Right ventricle myocardium inferior (tissue), 1 donor: ENCODE data around the gene SPRY1. TPM values are rescaled to one million over a fixed set of nuclear protein-coding genes. Genes with fewer than 3 reads are reported as not detected.

Experiments
- ATAC-seq: fragments of 200-7000 bp; cut with Tn5 transposase; one replicate; pipeline ENCODE4 v1.9.1; 2020; ENCODE audit warnings: mild to moderate bottlenecking, moderate library complexity
- DNase-seq: peaks from one replicate; pipeline ENCODE4 v3.0.0; 2021; ENCODE audit errors: missing footprints
- intact Hi-C: fragments of 100-400 bp; cut with DNase I; formaldehyde crosslinking; loops from one replicate; pipeline ENCODE4 v1.11.0; 2022
- long read RNA-seq: library from polyadenylated mRNA; unstranded; transcript quantifications from one replicate; pipeline ENCODE4 v2.0.0, GENCODE V29; 2021
- total RNA-seq: library from RNA; stranded (reverse); fragmentation: NEBNext Ultra II Directional; extraction: Animal tissue kit (Norgen Biotek cat#: 25700); gene quantifications from one replicate; pipeline ENCODE4 v1.2.1, GENCODE V29; 2021
- donor health status: DM: no; HTN: yes; CAD: no; lungs with severe emphysema.

SPRY1 gene, protein sequence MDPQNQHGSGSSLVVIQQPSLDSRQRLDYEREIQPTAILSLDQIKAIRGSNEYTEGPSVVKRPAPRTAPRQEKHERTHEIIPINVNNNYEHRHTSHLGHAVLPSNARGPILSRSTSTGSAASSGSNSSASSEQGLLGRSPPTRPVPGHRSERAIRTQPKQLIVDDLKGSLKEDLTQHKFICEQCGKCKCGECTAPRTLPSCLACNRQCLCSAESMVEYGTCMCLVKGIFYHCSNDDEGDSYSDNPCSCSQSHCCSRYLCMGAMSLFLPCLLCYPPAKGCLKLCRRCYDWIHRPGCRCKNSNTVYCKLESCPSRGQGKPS
- total RNA-seq, result 37.0 TPM
- long read RNA-seq, transcript SPRY1-204 (2 exons, 1,012 nt), result major isoform, 5 of 14 reads
- long read RNA-seq, partial matches to known transcripts, result 0 of 14 reads
- long read RNA-seq, other reads (novel, unspliced or antisense), result 8 of 14 reads

DNA sequence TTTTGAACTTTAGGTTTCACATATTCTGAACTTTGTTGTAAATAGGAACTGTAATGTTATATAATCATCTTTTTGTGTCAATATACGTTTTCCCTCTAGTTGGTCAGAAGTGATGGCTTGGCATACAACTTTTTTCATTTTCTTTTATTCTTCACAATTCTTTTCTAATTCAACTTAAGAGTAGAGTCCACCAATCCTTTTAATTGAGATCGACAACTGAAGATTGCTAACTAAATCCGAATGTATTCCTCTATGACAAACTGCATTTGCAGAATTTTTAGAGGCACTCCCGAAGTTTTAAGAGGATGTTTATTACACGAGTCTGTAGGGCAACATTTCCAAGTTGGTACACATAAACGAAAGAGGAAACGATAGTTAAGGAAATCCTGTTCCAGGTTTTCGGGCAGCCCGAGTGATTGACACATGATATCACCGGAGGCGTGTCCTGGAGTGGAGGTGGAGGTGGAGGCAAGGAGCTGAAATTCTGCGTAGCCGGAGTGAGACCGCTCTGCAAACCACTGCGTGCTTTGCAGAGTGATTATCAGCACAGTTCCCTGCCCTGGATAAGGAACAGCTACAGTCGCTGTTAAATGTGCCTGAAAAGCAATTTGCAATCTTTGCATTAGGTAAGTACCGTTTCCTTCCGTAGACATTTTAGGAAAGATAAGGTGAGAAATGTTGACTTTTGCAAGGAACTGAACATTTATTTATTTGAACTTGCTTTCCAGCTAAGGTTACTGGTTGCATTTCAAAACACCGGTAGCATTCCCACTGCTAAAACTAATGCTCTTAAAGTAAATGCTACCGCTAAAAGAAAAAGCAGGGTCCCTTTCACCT, at the start of gene SPRY1:
SPRY1 (plus strand) TSS at position 489 of the 837 bp plus-strand sequence. CDS start 4,797 bp downstream, outside the sequence.
- DNase-seq (peak; percentile 89), ATAC-seq (peak; percentile 89)
- intact Hi-C loops, result loop anchor here (2.0 to 10.0 kb wide), 8 partner anchors 44 to 716 kb away; no protein-coding TSS in a partner anchor

DNA sequence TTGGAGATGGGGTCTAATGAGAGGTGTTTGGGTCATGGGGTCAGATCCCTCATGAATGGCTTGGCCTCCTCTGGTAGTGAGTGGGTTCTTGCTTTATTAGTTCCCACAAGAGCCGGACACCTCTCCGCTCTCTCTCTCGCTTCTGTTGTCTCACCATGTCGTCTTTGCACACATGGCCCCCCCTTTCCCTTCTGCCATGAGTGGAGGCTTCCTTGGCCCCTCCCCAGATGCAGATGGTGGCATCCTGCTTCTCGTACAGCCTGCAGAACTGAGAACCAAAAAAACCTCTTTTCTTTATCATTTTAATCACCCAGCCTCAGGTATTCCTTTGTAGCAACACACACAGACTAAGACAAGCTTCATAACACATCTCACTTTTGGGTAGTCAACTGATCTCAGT, 49.6 kb upstream of the SPRY1 start:
- ATAC-seq, result no peak
- no peak for DNase-seq
- intact Hi-C loops, result no loop called here

DNA sequence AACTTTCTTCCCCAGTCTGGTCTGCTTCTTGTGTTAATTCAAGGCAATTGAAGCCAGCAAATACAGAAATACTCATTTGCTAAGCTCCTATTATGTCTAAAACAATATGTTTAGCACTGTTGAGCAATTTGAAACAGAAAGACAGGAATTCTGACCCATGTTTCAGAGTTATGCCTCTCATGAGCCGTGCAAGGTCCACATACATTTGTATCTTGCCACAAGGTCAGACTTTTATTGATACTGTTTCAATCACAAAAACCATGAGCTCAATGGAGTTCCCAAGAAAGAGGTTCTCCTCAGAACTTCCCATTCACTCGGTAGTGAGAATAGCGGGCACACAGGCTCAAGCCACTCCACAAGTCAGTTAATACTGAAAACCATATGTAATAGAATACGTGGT, 47.6 kb upstream of the SPRY1 start:
- intact Hi-C loops, result no loop called here
- no peak for DNase-seq
- ATAC-seq, result no peak

DNA sequence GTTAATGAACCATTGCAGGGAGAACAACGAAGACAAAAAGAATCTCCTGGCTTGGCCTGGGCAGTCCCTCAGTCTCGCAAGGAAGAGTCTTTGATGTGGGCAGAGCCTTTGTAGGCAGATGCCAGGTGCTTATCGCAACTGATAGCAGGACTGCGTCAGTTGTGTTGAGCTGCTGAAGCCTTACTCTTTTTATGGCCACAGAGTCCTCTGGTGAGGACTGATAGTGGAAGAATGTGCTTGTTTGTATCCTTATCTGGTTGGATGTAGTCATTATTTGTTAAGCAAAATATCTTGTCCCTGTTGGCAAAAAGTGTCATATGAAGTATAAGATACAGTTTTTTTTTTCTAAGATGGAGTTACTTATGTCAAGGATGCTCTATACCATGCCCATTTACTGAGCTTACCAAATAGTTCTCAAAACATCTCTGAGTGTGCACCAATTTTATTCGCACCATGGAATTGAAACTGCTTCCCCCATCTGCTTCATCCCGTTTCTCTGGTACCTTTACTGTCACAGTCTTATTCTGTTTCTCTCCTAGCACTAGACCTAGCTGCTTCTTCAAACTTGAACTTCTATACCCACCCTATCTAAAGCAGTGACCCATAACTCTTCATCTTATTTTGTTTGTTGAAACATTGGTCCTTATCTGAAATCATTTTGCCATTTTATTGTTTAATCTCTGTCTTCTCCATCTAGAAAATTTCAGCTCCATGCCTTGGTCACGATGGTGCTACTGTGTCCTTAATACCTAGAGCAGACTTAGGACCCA, 47.0 kb upstream of the SPRY1 start:
- intact Hi-C loops, result loop anchor here (5.0 kb wide), 1 partner anchor 48 kb away; the partner anchor contains the start of gene SPRY1
- DNase-seq (no peak), ATAC-seq (peak; percentile 53)

DNA sequence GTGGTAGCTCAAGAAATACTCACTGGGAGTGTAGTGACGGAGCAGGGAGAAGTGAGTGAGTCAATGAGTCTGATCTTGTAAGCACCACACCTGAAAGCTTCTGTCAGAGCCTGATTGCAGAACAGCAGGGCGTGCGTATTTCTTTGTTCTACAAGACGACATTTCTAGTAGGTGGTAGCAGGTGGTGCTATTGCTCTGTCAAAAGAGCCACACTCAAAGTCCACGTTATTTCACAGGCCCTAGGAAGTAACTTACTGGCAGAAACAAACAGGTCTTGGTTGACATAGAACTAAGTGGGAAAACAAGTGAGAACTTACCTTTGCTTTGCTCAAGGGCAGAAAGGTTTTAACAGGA, 46.4 kb upstream of the SPRY1 start:
- no peak for ATAC-seq
- intact Hi-C loops, result loop anchor here (5.0 kb wide), 1 partner anchor 47 kb away; the partner anchor contains the start of gene SPRY1
- DNase-seq, result no peak

DNA sequence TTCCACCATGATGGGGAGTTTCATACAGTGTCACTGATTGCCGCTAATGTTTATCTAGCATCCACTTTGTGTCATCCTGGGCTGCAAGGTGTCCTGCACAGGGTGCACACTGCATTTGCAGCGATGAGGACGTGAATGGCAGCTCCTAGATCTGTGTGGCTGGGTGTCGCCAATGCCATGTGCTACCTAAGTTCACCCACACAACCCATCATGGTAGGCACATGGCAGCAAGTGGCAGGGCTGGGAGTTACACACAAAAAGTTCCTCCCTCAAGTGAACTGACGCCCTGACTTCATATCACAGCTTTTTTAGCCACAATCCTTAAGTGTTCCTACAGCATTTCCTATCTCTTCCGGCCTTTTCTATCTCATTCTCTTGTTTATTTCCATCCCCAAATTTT, 45.9 kb upstream of the SPRY1 start:
- intact Hi-C loops, result loop anchor here (5.0 kb wide), 1 partner anchor 47 kb away; the partner anchor contains the start of gene SPRY1
- ATAC-seq, result no peak

DNA sequence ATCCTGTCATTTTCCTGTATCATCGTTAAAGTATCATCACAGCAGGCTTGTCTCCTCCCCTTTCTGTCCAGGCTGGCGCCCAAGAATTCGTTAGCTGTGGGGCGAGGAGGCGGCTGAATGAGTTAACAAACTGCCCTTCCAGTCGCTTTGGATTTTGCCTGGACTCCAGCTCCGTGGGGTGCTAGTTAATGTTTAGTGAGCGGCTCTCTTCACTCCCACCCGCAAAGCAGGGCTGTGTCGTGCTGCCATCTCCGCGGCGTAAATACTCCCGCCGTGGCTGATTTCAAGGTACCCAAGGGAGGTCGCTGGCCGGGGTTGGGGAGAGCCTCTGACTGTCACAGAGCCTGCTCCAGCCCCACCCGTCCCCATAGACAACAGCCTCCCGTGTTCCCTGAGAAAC, 44.9 kb upstream of the SPRY1 start:
- DNase-seq, result no peak
- intact Hi-C loops, result loop anchor here (2.0 to 5.0 kb wide), 2 partner anchors 13 to 46 kb away; partner anchors contain the start of gene SPRY1
- no peak for ATAC-seq

More for the DNA sequence above, 45.9 kb upstream of the SPRY1 start:
- DNase-seq, result no peak

DNA sequence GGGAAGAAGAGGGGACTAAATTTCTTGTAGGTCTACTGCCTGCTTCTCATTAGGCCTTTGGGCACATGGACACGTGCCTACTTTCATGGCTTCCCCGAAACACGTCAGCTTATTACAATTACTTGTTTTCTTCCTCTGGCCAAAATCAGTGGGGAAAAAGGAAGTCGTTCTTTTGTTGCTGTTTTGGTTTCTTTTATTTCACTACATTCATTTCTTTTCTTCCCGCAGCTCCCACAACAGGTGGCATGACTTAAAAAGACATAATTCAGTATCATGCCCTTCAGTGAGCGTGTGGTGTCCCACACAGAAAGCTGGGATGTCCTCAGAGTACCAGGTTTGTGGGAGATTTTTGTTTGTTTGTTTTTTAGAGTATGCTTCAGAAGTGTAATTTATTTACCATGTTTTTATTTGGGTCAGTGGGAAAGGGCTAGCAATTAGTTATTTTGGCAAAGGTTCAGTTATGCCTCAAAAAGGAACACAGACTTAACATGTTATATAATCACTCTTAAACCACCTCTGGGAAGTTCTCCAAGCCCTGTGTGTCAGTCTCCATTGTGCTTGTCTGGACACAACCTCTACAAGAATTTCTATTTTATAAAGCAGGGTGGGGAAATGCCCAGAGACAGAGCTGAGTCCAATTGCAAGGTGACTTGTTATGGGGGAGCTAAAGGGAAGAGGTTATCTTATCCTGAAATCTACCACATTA, 44.2 kb upstream of the SPRY1 start:
- DNase-seq, result no peak
- intact Hi-C loops, result loop anchor here (2.0 to 5.0 kb wide), 2 partner anchors 14 to 45 kb away; partner anchors contain the start of gene SPRY1
- ATAC-seq, result peak; percentile 45

DNA sequence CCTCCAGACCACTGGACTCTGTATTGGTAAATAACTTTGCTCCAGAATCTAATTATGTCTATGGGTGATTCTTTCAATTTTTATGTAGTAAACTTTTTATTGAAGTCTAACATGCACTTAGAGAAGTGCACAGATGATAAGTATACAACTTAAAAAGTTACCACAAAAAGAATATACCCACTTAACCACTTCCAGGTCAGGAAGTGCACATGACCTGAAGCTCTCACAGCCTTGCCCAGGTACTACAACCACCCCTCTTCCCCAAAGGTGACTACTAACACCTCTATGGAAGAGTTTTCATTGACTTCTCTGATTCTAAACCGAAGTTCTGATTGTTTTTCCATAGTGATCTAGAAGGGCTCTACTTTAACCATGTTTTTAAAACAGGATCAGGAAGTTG, 43.6 kb upstream of the SPRY1 start:
- intact Hi-C loops, result loop anchor here (2.0 to 5.0 kb wide), 2 partner anchors 14 to 44 kb away; partner anchors contain the start of gene SPRY1
- ATAC-seq (no peak), DNase-seq (no peak)

DNA sequence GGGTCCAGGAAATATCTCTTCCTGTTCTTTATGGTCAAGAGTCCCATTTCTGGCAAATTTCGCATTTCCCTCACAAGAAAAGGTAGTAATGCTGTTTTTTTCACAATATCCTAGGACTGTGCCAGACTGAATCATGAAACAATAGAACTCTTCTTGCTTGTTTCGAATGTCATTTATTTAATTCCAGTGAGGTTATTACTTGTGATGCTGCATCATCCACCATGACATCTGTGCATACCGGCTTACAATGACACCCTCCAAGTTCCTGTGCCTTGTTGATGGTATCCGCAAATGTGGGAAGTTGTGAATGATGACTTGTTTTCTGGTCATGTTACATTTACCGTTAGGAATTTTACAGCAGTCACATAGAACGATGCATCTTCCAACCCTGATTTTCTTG, 42.9 kb upstream of the SPRY1 start:
- ATAC-seq, result no peak
- intact Hi-C loops, result loop anchor here (2.0 to 5.0 kb wide), 2 partner anchors 15 to 44 kb away; partner anchors contain the start of gene SPRY1
- no peak for DNase-seq

DNA sequence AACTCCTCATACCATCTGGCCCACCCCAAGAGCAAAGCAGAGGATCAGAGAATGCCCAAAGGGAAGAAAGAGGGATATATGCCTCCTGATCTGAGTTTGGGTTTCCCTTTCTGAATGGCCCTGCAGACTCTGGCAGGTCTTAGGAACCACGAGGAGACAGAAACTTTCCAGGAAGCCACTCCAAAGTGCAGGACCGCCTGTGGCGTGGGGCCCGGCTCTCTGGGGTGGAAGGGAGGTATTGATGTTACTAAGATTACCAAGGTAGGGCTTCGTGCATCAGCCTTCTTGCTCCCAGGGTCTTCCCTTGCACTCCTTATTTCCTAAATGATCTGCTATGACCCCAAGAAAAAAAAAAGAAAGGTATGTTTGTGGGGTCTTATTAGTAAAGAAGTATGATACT, 41.9 kb upstream of the SPRY1 start:
- intact Hi-C loops, result loop anchor here (5.0 kb wide), 1 partner anchor 43 kb away; the partner anchor contains the start of gene SPRY1
- DNase-seq (no peak), ATAC-seq (no peak)

DNA sequence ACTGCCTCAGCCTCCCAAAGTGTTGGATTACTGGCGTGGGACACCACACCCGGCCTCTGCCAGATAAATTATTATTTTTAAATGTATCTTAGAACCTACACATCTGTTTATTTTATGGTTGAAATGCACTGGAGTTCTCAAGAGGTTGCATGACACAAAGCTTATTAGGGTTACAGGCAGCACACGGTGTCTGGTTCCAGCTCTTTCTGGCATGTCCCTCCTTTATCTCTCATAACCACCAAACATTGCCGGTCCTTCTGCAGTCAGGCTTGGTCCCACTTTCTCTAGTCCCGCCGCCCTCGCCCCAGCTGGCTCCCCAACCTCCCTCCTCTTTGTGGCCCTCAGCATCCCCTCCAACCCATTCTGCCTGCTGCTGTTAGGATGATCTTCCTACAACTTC, 39.7 kb upstream of the SPRY1 start:
- ATAC-seq (no peak), DNase-seq (no peak)
- intact Hi-C loops, result no loop called here

DNA sequence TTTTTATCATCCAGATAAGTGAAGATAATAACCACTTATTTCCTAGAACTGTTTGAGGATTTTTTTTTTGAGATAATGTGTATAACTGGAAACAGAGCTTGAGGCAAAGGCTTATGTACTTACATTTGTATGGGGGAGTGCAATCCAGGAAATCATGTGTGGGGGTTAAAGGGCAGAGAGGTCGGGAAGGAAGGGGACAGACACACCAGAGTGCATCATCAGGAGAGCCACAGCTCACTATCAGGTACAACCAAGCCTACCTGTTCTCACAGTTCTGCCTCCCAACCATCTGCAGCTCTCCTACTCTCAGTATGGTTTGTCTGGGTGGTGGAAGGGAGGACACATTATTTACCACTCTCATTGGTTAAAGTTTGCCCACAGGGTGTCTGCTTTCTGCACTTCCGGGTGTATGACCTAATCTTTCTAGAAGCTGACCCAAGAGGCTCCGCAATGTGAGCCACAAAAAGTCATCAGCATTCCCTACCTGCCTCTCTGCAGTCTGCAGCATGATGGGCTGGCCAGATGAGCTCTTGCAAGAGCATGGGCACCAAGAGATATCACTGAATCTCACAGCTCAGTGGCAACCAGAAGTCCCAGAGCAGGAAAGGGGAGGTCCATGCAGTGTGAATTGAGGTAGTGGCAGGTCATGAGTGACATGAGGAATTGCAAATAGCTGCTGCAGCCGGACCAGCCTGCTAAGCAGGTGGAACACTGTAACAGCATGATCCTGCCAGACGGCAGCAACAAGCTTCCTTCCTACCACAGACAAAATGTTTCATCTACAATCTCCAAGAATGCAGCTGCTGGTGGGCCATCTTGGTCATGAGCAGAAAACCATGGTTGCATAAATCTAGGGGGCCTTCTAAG, 36.9 kb upstream of the SPRY1 start:
- intact Hi-C loops, result no loop called here
- DNase-seq (no peak), ATAC-seq (no peak)

DNA sequence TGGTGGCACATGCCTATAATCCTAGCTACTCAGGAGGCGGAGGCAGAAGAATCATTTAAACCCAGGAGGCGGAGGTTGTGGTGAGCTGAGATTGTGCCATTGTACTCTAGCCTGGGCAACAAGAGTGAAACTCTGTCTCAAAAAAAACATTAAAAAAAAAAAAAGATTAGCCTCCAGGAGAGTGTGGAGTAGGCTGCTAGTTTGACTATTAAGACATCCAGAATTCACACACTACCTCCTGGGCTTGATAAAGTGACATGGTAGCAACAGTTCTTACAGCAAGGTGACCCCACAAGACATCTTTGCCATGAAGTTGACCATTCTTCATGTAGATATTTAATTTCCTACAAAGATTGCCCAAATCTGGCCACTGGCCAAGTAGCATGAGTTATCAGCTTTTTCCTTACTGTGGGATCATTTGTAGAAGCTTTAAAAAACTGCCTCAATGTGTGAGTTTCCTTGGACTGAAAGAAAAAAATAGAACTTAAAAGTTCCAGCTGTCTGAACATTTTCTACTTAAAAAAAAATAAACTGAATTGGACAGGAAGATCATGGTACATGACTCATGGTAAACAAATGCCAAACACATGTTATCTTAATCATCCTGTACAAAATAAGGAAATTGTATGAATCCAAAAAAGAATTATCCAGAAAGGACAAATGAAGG, 35.3 kb upstream of the SPRY1 start:
- ATAC-seq, result peak; percentile 74
- intact Hi-C loops, result no loop called here
- no peak for DNase-seq

DNA sequence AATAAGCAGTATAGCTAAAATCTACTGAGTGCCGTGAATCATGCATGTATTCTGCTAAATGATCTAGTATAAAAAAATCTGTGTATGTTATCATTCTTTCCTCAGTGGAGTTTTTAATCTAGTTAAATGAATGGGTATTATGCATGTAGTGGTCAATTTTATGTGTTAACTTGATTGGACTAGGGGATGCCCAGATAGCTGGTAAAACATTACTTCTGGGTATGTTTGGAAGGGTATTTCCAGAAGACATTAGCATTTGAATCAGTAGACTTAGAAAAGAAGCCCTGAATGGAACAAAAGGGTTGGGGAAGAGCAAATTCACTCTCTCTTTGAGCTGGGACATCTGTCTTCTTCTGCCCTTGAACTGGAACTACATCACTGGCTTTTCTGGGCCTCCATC, 34.5 kb upstream of the SPRY1 start:
- no peak for ATAC-seq
- intact Hi-C loops, result no loop called here
- DNase-seq, result no peak

DNA sequence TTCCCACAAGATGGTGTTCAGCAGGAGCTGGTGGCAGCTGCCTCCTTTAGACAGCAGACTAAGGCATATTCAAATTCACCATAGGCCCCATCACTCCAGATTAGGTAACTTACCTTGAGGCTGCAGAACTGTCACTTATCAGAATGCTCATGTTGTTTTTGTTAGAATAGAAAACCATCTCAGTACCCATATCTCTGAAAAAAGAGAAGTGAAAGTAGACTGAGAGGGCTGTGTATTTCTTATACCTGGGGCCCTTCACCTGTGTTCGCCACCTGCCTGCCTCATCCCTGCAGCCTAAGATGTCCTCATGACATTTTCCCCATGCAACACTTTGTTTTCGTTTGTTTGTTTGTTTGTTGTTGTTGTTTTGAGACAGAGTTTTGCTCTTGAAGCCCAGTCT, 32.9 kb upstream of the SPRY1 start:
- DNase-seq, result no peak
- ATAC-seq, result no peak
- intact Hi-C loops, result no loop called here

DNA sequence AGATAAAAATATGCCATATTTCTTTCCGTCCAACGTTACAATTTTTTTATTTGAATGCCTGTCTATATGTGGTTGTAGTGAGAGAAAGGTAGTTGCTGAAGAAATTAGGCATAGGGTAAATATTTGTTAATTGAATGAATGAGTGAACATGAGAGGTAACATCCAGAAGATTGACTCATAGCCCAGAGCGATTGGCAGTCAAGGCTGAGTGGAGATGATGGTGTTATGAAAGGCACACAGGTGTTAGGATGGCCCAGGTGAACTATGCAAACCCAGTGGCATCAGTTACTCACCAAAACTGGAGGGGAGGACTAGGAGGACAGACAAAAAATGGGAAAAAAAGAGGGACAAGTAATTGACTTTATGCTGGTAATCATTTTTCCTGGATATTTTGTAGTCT, 31.7 kb upstream of the SPRY1 start:
- ATAC-seq, result no peak
- DNase-seq, result no peak
- intact Hi-C loops, result no loop called here
